Measurements from ENCODE around the gene SCN1B. TPM values are rescaled to one million over a fixed set of nuclear protein-coding genes. Genes with fewer than 3 reads are reported as not detected.
A peak's percentile ranks its signal among the peaks of the same experiment; 100 is the strongest.

Gene SCN1B
- total RNA-seq, 1 donor from 2014 or later: 0.26 TPM

GRCh38 chr19:35009424-35010415 lies 20.6 kb upstream of the SCN1B start:
- Histone ChIP-seq H3K4me3 (ENCODE audit: low read depth, low read length) (no peak overlapping the region), H3K36me3 (ENCODE audit: control insufficient read depth, insufficient read depth, low read length) (peaks cover 19% of the 10 kb centered on the region), H3K27me3 (ENCODE audit: control insufficient read depth, insufficient read depth, low read length) (no peaks in the 10 kb centered on the region)
- FAIRE-seq (no peak), DNase-seq (ENCODE audit: low read depth) (no peak)
- TF ChIP-seq CTCF (IDR thresholded peaks at IDR 0.05; ENCODE audit: insufficient read depth, low read length, severe bottlenecking): no peak

- no peak for TF ChIP-seq CTCF (IDR thresholded peaks at IDR 0.05; ENCODE audit: insufficient read depth, low read length, severe bottlenecking)
- no peak for FAIRE-seq
- H3K36me3 ChIP-seq (ENCODE audit: control insufficient read depth, insufficient read depth, low read length): peaks cover 27% of the 10 kb centered on the region
- H3K4me3 ChIP-seq (ENCODE audit: low read depth, low read length): no peak overlapping the region
- no peaks in the 10 kb centered on the region for H3K27me3 ChIP-seq (ENCODE audit: control insufficient read depth, insufficient read depth, low read length)
- no peak for DNase-seq (ENCODE audit: low read depth)
Observed at GRCh38 chr19:35011091-35011689, 19.1 kb upstream of the SCN1B start.

GRCh38 chr19:35011737-35012682 lies 18.3 kb upstream of the SCN1B start:
- FAIRE-seq: peak; percentile 79

GRCh38 chr19:35013041-35013819 lies 17.0 kb upstream of the SCN1B start:
- H3K36me3 ChIP-seq (ENCODE audit: control insufficient read depth, insufficient read depth, low read length): peaks cover 31% of the 10 kb centered on the region
- FAIRE-seq (no peak), DNase-seq (ENCODE audit: low read depth) (peak; percentile 28)

More at GRCh38 chr19:35011737-35012682, 18.3 kb upstream of the SCN1B start:
- Histone ChIP-seq H3K36me3 (ENCODE audit: control insufficient read depth, insufficient read depth, low read length) (peaks cover 28% of the 10 kb centered on the region), H3K4me3 (ENCODE audit: low read depth, low read length) (no peak overlapping the region), H3K27me3 (ENCODE audit: control insufficient read depth, insufficient read depth, low read length) (no peaks in the 10 kb centered on the region)
- no peak for TF ChIP-seq CTCF (IDR thresholded peaks at IDR 0.05; ENCODE audit: insufficient read depth, low read length, severe bottlenecking)
- DNase-seq (ENCODE audit: low read depth): no peak

More at GRCh38 chr19:35013041-35013819, 17.0 kb upstream of the SCN1B start:
- Histone ChIP-seq H3K4me3 (ENCODE audit: low read depth, low read length) (no peak overlapping the region), H3K27me3 (ENCODE audit: control insufficient read depth, insufficient read depth, low read length) (no peaks in the 10 kb centered on the region)
- peak; percentile 94 for TF ChIP-seq CTCF (IDR thresholded peaks at IDR 0.05; ENCODE audit: insufficient read depth, low read length, severe bottlenecking)

Data from bronchial epithelial cell (primary cell).